K562 (cell line): ENCODE data around the gene TMED4. TPM values are rescaled to one million over a fixed set of nuclear protein-coding genes. Genes with fewer than 3 reads are reported as not detected.

Source experiments
- ATAC-seq: fragments of 200-7000 bp; cut with Tn5 transposase; 3 replicates; pipeline ENCODE4 v1.9.1; 2020; ENCODE audit warnings: moderate library complexity
- BruUV-seq: library from RNA; stranded (reverse); fragments of 400-500 nt; replicated peaks from 2 replicates; lab custom pipeline; 2021; lab: Mats Ljungman, UMichigan
- CTCF ChIA-PET: fragments of 300-600 bp; formaldehyde crosslinking; extraction: SDS; loops from one replicate; lab custom pipeline; 2021; ENCODE audit warnings: low intra/inter-chr PET ratio; lab: Yijun Ruan, JAX
- POLR2A ChIA-PET: fragments of 300-600, 350-650 bp; sonication (Branson Sonifier 250); formaldehyde crosslinking; extraction: SDS; loops from one replicate; lab custom pipeline; 2021; ENCODE audit warnings: antibody characterized with exemption, inconsistent platforms; lab: Yijun Ruan, JAX
- DNase-seq, 4 experiments: peaks; one replicate each; pipeline versions ENCODE4 v3.0.0 to v3.0.0-alpha.2; 2011 to 2018; ENCODE audit warnings: low spot score in 3 of 4, mixed read lengths in 3 of 4; ENCODE audit errors: extremely low read depth in 1 of 4
- FAIRE-seq: peaks from 2 replicates; lab custom pipeline; 2011; peaks lifted over from hg19 to GRCh38; lab: Jason Lieb, UNC
- H2AFZ ChIP-seq: 2 replicates; pipeline ENCODE4 v1.6.0; 2011; ENCODE audit warnings: low read depth, low read length, control low read depth, inconsistent platforms
- H3K27ac ChIP-seq: fragments of 200-600 bp; 3 replicates; pipeline ENCODE4 v1.8.0; 2011; ENCODE audit warnings: low read depth, mild to moderate bottlenecking, control low read depth, inconsistent platforms, low read length, moderate library complexity, mixed read lengths; ENCODE audit errors: extremely low read depth
- H3K27me3 ChIP-seq, 2 experiments: fragments of 300-600 bp in 1 of 2; 2 replicates in 1 of 2; 3 replicates in 1 of 2; pipeline versions ENCODE4 v1.6.0 to v1.8.0; 2011; ENCODE audit warnings: inconsistent platforms in 2 of 2, low read length in 2 of 2, mild to moderate bottlenecking in 1 of 2, mixed read lengths in 1 of 2, moderate library complexity in 1 of 2; ENCODE audit not compliant: control insufficient read depth in 2 of 2, insufficient read depth in 2 of 2
- H3K36me3 ChIP-seq: fragments of 300-600 bp; 3 replicates; pipeline ENCODE4 v1.8.0; 2011; ENCODE audit warnings: mild to moderate bottlenecking, low read length, inconsistent platforms; ENCODE audit not compliant: control insufficient read depth, insufficient read depth
- H3K4me1 ChIP-seq, 2 experiments: fragments of 200-600 bp in 1 of 2; replicated peaks in 1 of 2; 2 replicates in 1 of 2; 3 replicates in 1 of 2; pipeline versions ENCODE4 v1.5.1 to v1.8.0; 2011; ENCODE audit warnings: inconsistent platforms in 2 of 2, low read length in 2 of 2, mild to moderate bottlenecking in 1 of 2, mixed read lengths in 1 of 2, moderate library complexity in 1 of 2; ENCODE audit not compliant: control insufficient read depth in 2 of 2, insufficient read depth in 2 of 2
- H3K4me2 ChIP-seq: 2 replicates; pipeline ENCODE4 v1.6.1; 2011; ENCODE audit warnings: low read length, control low read depth, inconsistent platforms, mixed read lengths; ENCODE audit not compliant: insufficient read depth
- H3K4me3 ChIP-seq: fragments of 200-600 bp; sonication (generic), shearing (Covaris generic); 2 replicates; pipeline ENCODE4 v1.5.1; 2016; ENCODE audit warnings: control low read depth, inconsistent platforms
- H3K79me2 ChIP-seq: fragments of 200-600 bp; 3 replicates; pipeline ENCODE4 v1.8.0; 2011; ENCODE audit warnings: low read length, inconsistent platforms; ENCODE audit not compliant: control insufficient read depth, insufficient read depth
- H3K9ac ChIP-seq, 2 experiments: 2 replicates each; pipeline versions ENCODE4 v1.6.0 to v1.6.1; 2011; ENCODE audit warnings: low read depth in 2 of 2, low read length in 2 of 2, control low read depth in 1 of 2, inconsistent platforms in 1 of 2, mild to moderate bottlenecking in 1 of 2, mixed read lengths in 1 of 2; ENCODE audit not compliant: insufficient read depth in 1 of 2
- H3K9me1 ChIP-seq: one replicate; pipeline ENCODE4 v1.6.0; 2011; ENCODE audit warnings: inconsistent platforms, mild to moderate bottlenecking, low read length, moderate library complexity; ENCODE audit not compliant: control insufficient read depth, insufficient read depth
- H3K9me3 ChIP-seq: replicated peaks from 2 replicates; pipeline ENCODE4 v1.5.1; 2011; ENCODE audit warnings: low read depth, low read length, inconsistent platforms; ENCODE audit not compliant: control insufficient read depth, insufficient read depth
- H4K20me1 ChIP-seq: replicated peaks from 2 replicates; pipeline ENCODE4 v1.6.1; 2011; ENCODE audit warnings: low read length, inconsistent platforms, mixed read lengths; ENCODE audit not compliant: control insufficient read depth, insufficient read depth
- CCNT2 ChIP-seq: IDR thresholded peaks from 2 replicates; pipeline ENCODE4 v1.6.1; 2011; ENCODE audit warnings: borderline replicate concordance, low read depth, mild to moderate bottlenecking, moderate library complexity, mixed read lengths, low read length; ENCODE audit not compliant: insufficient read length; ENCODE audit errors: extremely low read depth
- CREM ChIP-seq: IDR thresholded peaks from 2 replicates; pipeline ENCODE4 v1.6.1; 2014; ENCODE audit warnings: antibody characterized with exemption, low read depth
- FOSL1 ChIP-seq: fragments of 200-800 bp; sonication (Bioruptor generic); conservative IDR thresholded peaks from 2 replicates; pipeline ENCODE4 v1.6.1; 2016; ENCODE audit warnings: missing genetic modification characterization, missing compliant biosample characterization
- HLTF ChIP-seq: fragments of 450-650 bp; IDR thresholded peaks from 2 replicates; pipeline ENCODE4 v1.6.1; 2016
- MIER1 ChIP-seq: fragments of 450-650 bp; IDR thresholded peaks from 2 replicates; pipeline ENCODE4 v1.6.1; 2016; ENCODE audit warnings: antibody characterized with exemption, mild to moderate bottlenecking, low read depth
- NFIC ChIP-seq: fragments of 450-650 bp; IDR thresholded peaks from 2 replicates; pipeline ENCODE4 v1.6.1; 2017; ENCODE audit warnings: mild to moderate bottlenecking, inconsistent platforms
- RNF2 ChIP-seq: sonication (generic); IDR thresholded peaks from 2 replicates; pipeline ENCODE4 v1.6.1; 2016
- SETDB1 ChIP-seq: IDR thresholded peaks from one replicate; pipeline ENCODE4 v1.6.1; 2012; ENCODE audit warnings: low read length, control low read depth, inconsistent platforms
- TAF15 ChIP-seq: fragments of 200-400 bp; formaldehyde crosslinking; IDR thresholded peaks from 2 replicates; pipeline ENCODE4 v1.6.1; 2017; ENCODE audit warnings: mild to moderate bottlenecking, low read depth, low read length, moderate library complexity
- ZFX ChIP-seq: sonication (generic); formaldehyde crosslinking; IDR thresholded peaks from 2 replicates; pipeline ENCODE4 v1.8.0; 2022; ENCODE audit warnings: mild to moderate bottlenecking, missing genetic modification reagents, moderate library complexity
- WGBS: fragments of 100-300 bp; shearing (Covaris generic); methylation state at CpG from one replicate; pipeline ENCODE4 v1.1.6; 2016; ENCODE audit warnings: low coverage, mixed read lengths; ENCODE audit not compliant: insufficient coverage; ENCODE audit errors: missing lambda C conversion rate; 5-methylcytosine and 5-hydroxymethylcytosine counted together
- in situ Hi-C: fragments of 300-500 bp; cut with MboI; formaldehyde crosslinking; loops from 4 replicates; pipeline ENCODE4 v1.15.0; 2018; ENCODE audit warnings: inconsistent platforms, mixed read lengths
- intact Hi-C: fragments of 100-400 bp; cut with micrococcal nuclease; formaldehyde crosslinking; loops from 2 replicates; pipeline ENCODE4 v1.14.2; 2022
- polyA plus RNA-seq, 8 experiments: library from polyadenylated mRNA; depleted of rRNA in 4 of 8; stranded (reverse) in 5 of 8; unstranded in 3 of 8; fragments of >200 nt; fragmentation: Nextera tagmentation in 2 of 8; fragmentation: Illumina TruSeq in 1 of 8; extraction: Ambion mirVana in 2 of 8; extraction: Trizol in 1 of 8; gene quantifications; 2 replicates each; pipeline versions ENCODE4 v1.2.1 to v1.2.3, GENCODE V29; 2011 to 2014; ENCODE audit warnings: inconsistent platforms in 1 of 8, missing spikeins in 1 of 8
- total RNA-seq, 7 experiments: library from RNA; depleted of rRNA in 6 of 7; stranded (reverse); fragments of >200 nt in 6 of 7; fragmentation: Illumina TruSeq in 2 of 7; extraction: Trizol in 2 of 7; gene quantifications; 2 replicates each; pipeline versions ENCODE4 v1.2.1 to v1.2.3, GENCODE V29; 2011 to 2021; ENCODE audit warnings: low replicate concordance in 1 of 7
- TF ChIP-seq, protein P1 (sequence below): fragments of 250-450 bp; sonication (Bioruptor Pico); IDR thresholded peaks from 2 replicates; pipeline ENCODE4 v1.9.0; 2021; ENCODE audit warnings: mild to moderate bottlenecking, inconsistent platforms
- TF ChIP-seq, protein P2 (sequence below): fragments of 450-650 bp; IDR thresholded peaks from 2 replicates; pipeline ENCODE4 v1.6.1; 2016; ENCODE audit warnings: missing biosample characterization, missing genetic modification characterization

Gene TMED4
- total and polyA plus RNA-seq, 9 of the 15 experiments (the other 6 are each of a cell fraction or from before 2014, with no cell fraction given), result 20.3 to 64.0 (median 42.1) TPM

GRCh38 chr7:44561962-44562621 is 19.9 kb downstream of the TMED4 start (continued):
- no peak for TF ChIP-seq SETDB1

GRCh38 chr7:44561481-44561880 is 20.6 kb downstream of the TMED4 start:
- Histone ChIP-seq H3K79me2 (peaks cover 13% of the 10 kb centered on the region), H3K27ac (peak overlapping the region; percentile 56; the same call in 1 of the 3 replicates), H4K20me1 (peaks cover 21% of the 10 kb centered on the region), H3K9me3 (no peaks in the 10 kb centered on the region), H2AFZ (no peak overlapping the region), H3K36me3 (peaks cover 31% of the 10 kb centered on the region), H3K27me3 (no peaks in the 10 kb centered on the region), H3K9me1 (peaks cover 10% of the 10 kb centered on the region), H3K4me2 (no peak overlapping the region), H3K4me3 (no peak overlapping the region), H3K4me1 (peaks cover 32 to 35% of the 10 kb centered on the region in 2 experiments; a peak in 4 of 5 replicates), H3K9ac (peak overlapping the region in 1 of 2 experiments; percentile 38; a peak in 1 of 4 replicates)
- FAIRE-seq, result no peak
- 84% methylated on average over 6 of the region's 6 CpGs for WGBS
- no peak for ATAC-seq
- intact Hi-C loops (no loop called here), in situ Hi-C loops (no loop called here)
- peak in 1 of 4 experiments; percentile 4 for DNase-seq
- no peak for TF ChIP-seq TAF15
- no peak for TF ChIP-seq RNF2
- no peak for TF ChIP-seq MIER1
- TF ChIP-seq, protein P1, sequence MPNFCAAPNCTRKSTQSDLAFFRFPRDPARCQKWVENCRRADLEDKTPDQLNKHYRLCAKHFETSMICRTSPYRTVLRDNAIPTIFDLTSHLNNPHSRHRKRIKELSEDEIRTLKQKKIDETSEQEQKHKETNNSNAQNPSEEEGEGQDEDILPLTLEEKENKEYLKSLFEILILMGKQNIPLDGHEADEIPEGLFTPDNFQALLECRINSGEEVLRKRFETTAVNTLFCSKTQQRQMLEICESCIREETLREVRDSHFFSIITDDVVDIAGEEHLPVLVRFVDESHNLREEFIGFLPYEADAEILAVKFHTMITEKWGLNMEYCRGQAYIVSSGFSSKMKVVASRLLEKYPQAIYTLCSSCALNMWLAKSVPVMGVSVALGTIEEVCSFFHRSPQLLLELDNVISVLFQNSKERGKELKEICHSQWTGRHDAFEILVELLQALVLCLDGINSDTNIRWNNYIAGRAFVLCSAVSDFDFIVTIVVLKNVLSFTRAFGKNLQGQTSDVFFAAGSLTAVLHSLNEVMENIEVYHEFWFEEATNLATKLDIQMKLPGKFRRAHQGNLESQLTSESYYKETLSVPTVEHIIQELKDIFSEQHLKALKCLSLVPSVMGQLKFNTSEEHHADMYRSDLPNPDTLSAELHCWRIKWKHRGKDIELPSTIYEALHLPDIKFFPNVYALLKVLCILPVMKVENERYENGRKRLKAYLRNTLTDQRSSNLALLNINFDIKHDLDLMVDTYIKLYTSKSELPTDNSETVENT (CRISPR knock-in tag), result no peak
- TF ChIP-seq HLTF, result no peak
- TF ChIP-seq, protein P2, sequence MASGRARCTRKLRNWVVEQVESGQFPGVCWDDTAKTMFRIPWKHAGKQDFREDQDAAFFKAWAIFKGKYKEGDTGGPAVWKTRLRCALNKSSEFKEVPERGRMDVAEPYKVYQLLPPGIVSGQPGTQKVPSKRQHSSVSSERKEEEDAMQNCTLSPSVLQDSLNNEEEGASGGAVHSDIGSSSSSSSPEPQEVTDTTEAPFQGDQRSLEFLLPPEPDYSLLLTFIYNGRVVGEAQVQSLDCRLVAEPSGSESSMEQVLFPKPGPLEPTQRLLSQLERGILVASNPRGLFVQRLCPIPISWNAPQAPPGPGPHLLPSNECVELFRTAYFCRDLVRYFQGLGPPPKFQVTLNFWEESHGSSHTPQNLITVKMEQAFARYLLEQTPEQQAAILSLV (tag), result no peak
- TF ChIP-seq CCNT2, result no peak
- TF ChIP-seq ZFX, result no peak
- TF ChIP-seq NFIC, result no peak
- no peak for TF ChIP-seq CREM
- no peak for TF ChIP-seq FOSL1 (tag)
- ChIA-PET CTCF (no interaction called here), POLR2A (interaction anchor here (0.7 to 1.7 kb wide), 4 partner anchors 9 to 287 kb away, joined by 3 to 7 read pairs (median 5); partner anchors contain the start of gene H2AZ2)
- BruUV-seq, result no TSS peak
